HG03469 (cell line): Measurements from ENCODE around the gene REEP6.

ENCODE experiments used
- ATAC-seq: cut with Tn5 transposase; IDR thresholded peaks from one replicate; pipeline ENCODE4 v1.9.1; 2021; ENCODE audit warnings: mild to moderate bottlenecking, moderate library complexity, moderate number of reproducible peaks; ENCODE audit not compliant: unreplicated experiment

The REEP6 gene

GRCh38 chr19:1540365-1540925 lies 49.5 kb downstream of the REEP6 start:
- no peak for ATAC-seq
